ENCODE measurements around the gene CPLX1. TPM values are rescaled to one million over a fixed set of nuclear protein-coding genes. Genes with fewer than 3 reads are reported as not detected.

Gene CPLX1
- total RNA-seq, 1 experiment from 2014 or later, result 14.5 TPM

GRCh38 chr4:836750-837301 is 10.9 kb upstream of the CPLX1 start:
- H3K9me3 ChIP-seq (ENCODE audit: control insufficient read depth in 1 of 2, insufficient read depth in 1 of 2, low read depth in 1 of 2, low read length in 2 of 2), result peaks cover 0 to 17% of the 10 kb centered on the region in 2 experiments; a peak in 1 of 4 replicates
- ChIA-PET RAD21 (ENCODE audit: low non-redundant PET in 1 of 2, low total read pairs in 2 of 2, uncharacterized antibody in 2 of 2, unreplicated experiment in 2 of 2) (no interaction called here), POLR2A (no interaction called here), CTCF (no interaction called here)
- H3K9ac ChIP-seq (ENCODE audit: low read length), result no peak overlapping the region
- H3K79me2 ChIP-seq (ENCODE audit: insufficient read depth, low read length), result no peaks in the 10 kb centered on the region
- H2AFZ ChIP-seq (ENCODE audit: low read depth, low read length, poor library complexity, severe bottlenecking), result no peak overlapping the region
- no peak overlapping the region for H3K4me3 ChIP-seq (replicated peaks in 1 of 2; ENCODE audit: low read depth in 1 of 2, low read length in 2 of 2)
- H3K27ac ChIP-seq (ENCODE audit: low read depth, low read length), result no peak overlapping the region
- no peak overlapping the region for H3K4me2 ChIP-seq (ENCODE audit: low read length)
- intact Hi-C loops (cut with micrococcal nuclease), result no loop called here
- BruUV-seq (replicated peaks), result no TSS peak
- DNase-seq (ENCODE audit: low read depth, low spot score) (no peak), ATAC-seq (no peak)
- H3K9me2 ChIP-seq (ENCODE audit: insufficient read depth), result no peaks in the 10 kb centered on the region
- H3K4me1 ChIP-seq (ENCODE audit: control insufficient read depth in 1 of 2, insufficient read depth in 2 of 2, low read length in 2 of 2), result no peaks in the 10 kb centered on the region
- no peaks in the 10 kb centered on the region for H3K27me3 ChIP-seq (ENCODE audit: insufficient read depth, low read length)
- no peak for TF ChIP-seq RAD21 (IDR thresholded peaks at IDR 0.05; ENCODE audit: low read depth)
- no peak for TF ChIP-seq ZNF274 (IDR thresholded peaks at IDR 0.05; ENCODE audit: low read depth, low read length)
- no peak for TF ChIP-seq REST (IDR thresholded peaks at IDR 0.05; ENCODE audit: low read depth)
- no peak for TF ChIP-seq CBX3 (IDR thresholded peaks at IDR 0.05; ENCODE audit: low read depth)
- no peak for TF ChIP-seq SIN3A (IDR thresholded peaks at IDR 0.05; ENCODE audit: low read depth)
- TF ChIP-seq ELF1 (IDR thresholded peaks at IDR 0.05; ENCODE audit: borderline replicate concordance, low read depth), result no peak
- TF ChIP-seq, protein P1, sequence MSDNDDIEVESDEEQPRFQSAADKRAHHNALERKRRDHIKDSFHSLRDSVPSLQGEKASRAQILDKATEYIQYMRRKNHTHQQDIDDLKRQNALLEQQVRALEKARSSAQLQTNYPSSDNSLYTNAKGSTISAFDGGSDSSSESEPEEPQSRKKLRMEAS (IDR thresholded peaks at IDR 0.05), result no peak
- TF ChIP-seq, protein P2, sequence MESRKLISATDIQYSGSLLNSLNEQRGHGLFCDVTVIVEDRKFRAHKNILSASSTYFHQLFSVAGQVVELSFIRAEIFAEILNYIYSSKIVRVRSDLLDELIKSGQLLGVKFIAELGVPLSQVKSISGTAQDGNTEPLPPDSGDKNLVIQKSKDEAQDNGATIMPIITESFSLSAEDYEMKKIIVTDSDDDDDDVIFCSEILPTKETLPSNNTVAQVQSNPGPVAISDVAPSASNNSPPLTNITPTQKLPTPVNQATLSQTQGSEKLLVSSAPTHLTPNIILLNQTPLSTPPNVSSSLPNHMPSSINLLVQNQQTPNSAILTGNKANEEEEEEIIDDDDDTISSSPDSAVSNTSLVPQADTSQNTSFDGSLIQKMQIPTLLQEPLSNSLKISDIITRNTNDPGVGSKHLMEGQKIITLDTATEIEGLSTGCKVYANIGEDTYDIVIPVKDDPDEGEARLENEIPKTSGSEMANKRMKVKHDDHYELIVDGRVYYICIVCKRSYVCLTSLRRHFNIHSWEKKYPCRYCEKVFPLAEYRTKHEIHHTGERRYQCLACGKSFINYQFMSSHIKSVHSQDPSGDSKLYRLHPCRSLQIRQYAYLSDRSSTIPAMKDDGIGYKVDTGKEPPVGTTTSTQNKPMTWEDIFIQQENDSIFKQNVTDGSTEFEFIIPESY (IDR thresholded peaks at IDR 0.05; ENCODE audit: extremely low read depth, insufficient replicate concordance, low read length), result no peak
- no peak for TF ChIP-seq POLR2A (IDR thresholded peaks at IDR 0.05; ENCODE audit: borderline replicate concordance, extremely low read depth, insufficient read depth, insufficient read length)
- no peak for TF ChIP-seq CEBPB (IDR thresholded peaks at IDR 0.05; ENCODE audit: low read depth)
- TF ChIP-seq, protein P3, sequence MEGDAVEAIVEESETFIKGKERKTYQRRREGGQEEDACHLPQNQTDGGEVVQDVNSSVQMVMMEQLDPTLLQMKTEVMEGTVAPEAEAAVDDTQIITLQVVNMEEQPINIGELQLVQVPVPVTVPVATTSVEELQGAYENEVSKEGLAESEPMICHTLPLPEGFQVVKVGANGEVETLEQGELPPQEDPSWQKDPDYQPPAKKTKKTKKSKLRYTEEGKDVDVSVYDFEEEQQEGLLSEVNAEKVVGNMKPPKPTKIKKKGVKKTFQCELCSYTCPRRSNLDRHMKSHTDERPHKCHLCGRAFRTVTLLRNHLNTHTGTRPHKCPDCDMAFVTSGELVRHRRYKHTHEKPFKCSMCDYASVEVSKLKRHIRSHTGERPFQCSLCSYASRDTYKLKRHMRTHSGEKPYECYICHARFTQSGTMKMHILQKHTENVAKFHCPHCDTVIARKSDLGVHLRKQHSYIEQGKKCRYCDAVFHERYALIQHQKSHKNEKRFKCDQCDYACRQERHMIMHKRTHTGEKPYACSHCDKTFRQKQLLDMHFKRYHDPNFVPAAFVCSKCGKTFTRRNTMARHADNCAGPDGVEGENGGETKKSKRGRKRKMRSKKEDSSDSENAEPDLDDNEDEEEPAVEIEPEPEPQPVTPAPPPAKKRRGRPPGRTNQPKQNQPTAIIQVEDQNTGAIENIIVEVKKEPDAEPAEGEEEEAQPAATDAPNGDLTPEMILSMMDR (IDR thresholded peaks at IDR 0.05 in 2 of 3, conservative IDR thresholded peaks at IDR 0.05 in 1 of 3; ENCODE audit: borderline replicate concordance in 1 of 3, insufficient read depth in 1 of 3, low read depth in 2 of 3, low read length in 2 of 3), result no peak
- TF ChIP-seq TCF7L2 (IDR thresholded peaks at IDR 0.05; ENCODE audit: borderline replicate concordance, extremely low read depth, insufficient read depth, insufficient read length), result no peak
- TF ChIP-seq EZH2 (IDR thresholded peaks at IDR 0.05), result no peak
- TF ChIP-seq YY1 (IDR thresholded peaks at IDR 0.05; ENCODE audit: extremely low read depth, insufficient replicate concordance, low read depth, low read length), result no peak
- no peak for TF ChIP-seq ATF3 (IDR thresholded peaks at IDR 0.05)
- H4K20me1 ChIP-seq (ENCODE audit: insufficient read depth), result no peaks in the 10 kb centered on the region
- H3K36me3 ChIP-seq (ENCODE audit: control insufficient read depth in 1 of 2, insufficient read depth in 2 of 2, low read length in 2 of 2), result no peaks in the 10 kb centered on the region
